OCI-LY7 (cell line): ENCODE measurements around the gene TOMM5. TPM values are rescaled to one million over a fixed set of nuclear protein-coding genes. Genes with fewer than 3 reads are reported as not detected.

Experiments used
- BruUV-seq: library from RNA; stranded (reverse); fragments of 400-500 nt; replicated peaks from 2 replicates; lab custom pipeline; 2021; lab: Mats Ljungman, UMichigan
- CTCF ChIA-PET: fragments of 300-600 bp; sonication (Branson Sonifier 250); formaldehyde crosslinking; loops from one replicate; lab custom pipeline; 2022; ENCODE audit warnings: antibody characterized with exemption; ENCODE audit not compliant: unreplicated experiment; lab: Charles Lee
- POLR2A ChIA-PET: fragments of 300-600 bp; sonication (Branson Sonifier 250); formaldehyde crosslinking; loops from one replicate; lab custom pipeline; 2022; ENCODE audit warnings: antibody characterized with exemption; lab: Charles Lee
- DNase-seq: peaks from one replicate; pipeline ENCODE4 v3.0.0-alpha.2; 2015; ENCODE audit warnings: low spot score
- H2AFZ ChIP-seq: fragments of 200-600 bp; sonication (generic), shearing (Covaris generic); 2 replicates; pipeline ENCODE4 v1.6.1; 2014; ENCODE audit warnings: mild to moderate bottlenecking, antibody characterized with exemption, low read length, moderate library complexity
- H3K27ac ChIP-seq: fragments of 200-600 bp; sonication (generic); 2 replicates; pipeline ENCODE4 v1.5.1; 2014; ENCODE audit warnings: mixed run types, low read depth, mild to moderate bottlenecking, moderate library complexity, low read length, inconsistent platforms; ENCODE audit not compliant: poor library complexity, severe bottlenecking
- H3K36me3 ChIP-seq: fragments of 200-600 bp; sonication (generic); 2 replicates; pipeline ENCODE4 v1.6.1; 2014; ENCODE audit warnings: mild to moderate bottlenecking, antibody characterized with exemption, low read length, moderate library complexity, mixed read lengths; ENCODE audit not compliant: insufficient read depth
- H3K4me1 ChIP-seq: fragments of 200-600 bp; sonication (generic); 2 replicates; pipeline ENCODE4 v1.5.1; 2014; ENCODE audit warnings: mild to moderate bottlenecking, low read length; ENCODE audit not compliant: insufficient read depth, poor library complexity, severe bottlenecking
- H3K4me2 ChIP-seq: fragments of 200-600 bp; sonication (generic); 2 replicates; pipeline ENCODE4 v1.6.1; 2014; ENCODE audit warnings: mild to moderate bottlenecking, low read length
- H3K4me3 ChIP-seq: fragments of 200-600 bp; sonication (generic); 2 replicates; pipeline ENCODE4 v1.5.1; 2014; ENCODE audit warnings: mild to moderate bottlenecking, low read depth, low read length; ENCODE audit not compliant: poor library complexity, severe bottlenecking
- H3K79me2 ChIP-seq: fragments of 200-600 bp; sonication (generic); 2 replicates; pipeline ENCODE4 v1.6.1; 2016; ENCODE audit warnings: low read depth, mild to moderate bottlenecking, low read length, moderate library complexity, mixed read lengths; ENCODE audit not compliant: insufficient read depth
- H3K9me2 ChIP-seq: fragments of 200-600 bp; sonication (generic); 2 replicates; pipeline ENCODE4 v1.6.1; 2016; ENCODE audit warnings: mild to moderate bottlenecking, low read length, mixed read lengths; ENCODE audit not compliant: insufficient read depth
- H3K9me3 ChIP-seq: fragments of 200-600 bp; sonication (generic); 2 replicates; pipeline ENCODE4 v1.6.1; 2014; ENCODE audit warnings: mild to moderate bottlenecking, mixed run types, low read length, mixed read lengths
- H4K20me1 ChIP-seq: fragments of 200-600 bp; sonication (generic); 2 replicates; pipeline ENCODE4 v1.6.1; 2014; ENCODE audit warnings: mild to moderate bottlenecking, antibody characterized with exemption, low read length, moderate library complexity, mixed read lengths; ENCODE audit not compliant: insufficient read depth
- CTCF ChIP-seq: fragments of 200-600 bp; sonication (generic); conservative IDR thresholded peaks from 2 replicates; pipeline ENCODE4 v1.5.1; 2014; ENCODE audit warnings: mild to moderate bottlenecking, antibody characterized with exemption, low read length, moderate library complexity, mixed read lengths
- EZH2phosphoT487 ChIP-seq: fragments of 200-600 bp; sonication (generic); IDR thresholded peaks from 2 replicates; pipeline ENCODE4 v1.6.1; 2018; ENCODE audit warnings: low read depth, borderline replicate concordance, mild to moderate bottlenecking, mixed run types, antibody characterized with exemption, low read length, moderate library complexity, mixed read lengths
- intact Hi-C: fragments of 100-400 bp; cut with micrococcal nuclease; formaldehyde crosslinking; loops from one replicate; pipeline ENCODE4 v1.10.0; 2022; ENCODE audit not compliant: unreplicated experiment
- total RNA-seq, 2 experiments: library from RNA; depleted of rRNA in 1 of 2; stranded (reverse); fragments of >200 nt in 1 of 2; shearing (Covaris generic) in 1 of 2; gene quantifications; 2 replicates each; pipeline ENCODE4 v1.2.3, GENCODE V29; 2014 to 2022

Gene TOMM5
- total RNA-seq, 2 experiments from 2014 or later, result 132 to 215 TPM

GRCh38 chr9:37542895-37543294, 49.5 kb downstream of the TOMM5 start:
- Histone ChIP-seq H3K9me2 (no peaks in the 10 kb centered on the region), H3K4me3 (no peak overlapping the region), H3K36me3 (peaks cover 34% of the 10 kb centered on the region), H3K27ac (no peak overlapping the region), H3K4me1 (no peaks in the 10 kb centered on the region), H2AFZ (no peak overlapping the region), H3K9me3 (no peaks in the 10 kb centered on the region), H3K4me2 (no peak overlapping the region), H3K79me2 (no peaks in the 10 kb centered on the region), H4K20me1 (no peaks in the 10 kb centered on the region)
- CTCF ChIA-PET, result no interaction called here
- intact Hi-C loops, result no loop called here
- no peak for DNase-seq
- no TSS peak for BruUV-seq
- POLR2A ChIA-PET, result no interaction called here
- no peak for TF ChIP-seq EZH2phosphoT487
- TF ChIP-seq CTCF, result no peak

GRCh38 chr9:37542488-37542887, 49.9 kb downstream of the TOMM5 start:
- H3K9me3 ChIP-seq, result no peaks in the 10 kb centered on the region
- H3K4me3 ChIP-seq, result no peak overlapping the region
- ChIA-PET POLR2A (no interaction called here), CTCF (no interaction called here)
- H3K9me2 ChIP-seq, result no peaks in the 10 kb centered on the region
- H3K4me1 ChIP-seq, result no peaks in the 10 kb centered on the region
- no peak overlapping the region for H3K4me2 ChIP-seq
- H3K27ac ChIP-seq, result no peak overlapping the region
- H3K79me2 ChIP-seq, result no peaks in the 10 kb centered on the region
- H3K36me3 ChIP-seq, result peaks cover 38% of the 10 kb centered on the region
- no peak overlapping the region for H2AFZ ChIP-seq
- H4K20me1 ChIP-seq, result no peaks in the 10 kb centered on the region
- BruUV-seq, result no TSS peak
- TF ChIP-seq CTCF, result no peak
- no peak for DNase-seq
- intact Hi-C loops, result no loop called here

GRCh38 chr9:37541465-37541864, 50.9 kb downstream of the TOMM5 start:
- H3K27ac ChIP-seq, result no peak overlapping the region
- no peaks in the 10 kb centered on the region for H3K9me3 ChIP-seq
- H3K36me3 ChIP-seq, result peaks cover 47% of the 10 kb centered on the region
- no peak for DNase-seq
- no TSS peak for BruUV-seq
- no peaks in the 10 kb centered on the region for H4K20me1 ChIP-seq
- H3K9me2 ChIP-seq, result no peaks in the 10 kb centered on the region
- intact Hi-C loops, result no loop called here
- no peaks in the 10 kb centered on the region for H3K79me2 ChIP-seq
- TF ChIP-seq CTCF (no peak), EZH2phosphoT487 (no peak)
- no peak overlapping the region for H3K4me2 ChIP-seq
- CTCF ChIA-PET, result no interaction called here
- no peak overlapping the region for H3K4me3 ChIP-seq
- no peak overlapping the region for H2AFZ ChIP-seq
- POLR2A ChIA-PET, result no interaction called here
- H3K4me1 ChIP-seq, result no peaks in the 10 kb centered on the region
